Central memory CD8-positive, alpha-beta T cell (primary cell): ENCODE results near the gene AMBRA1.
"Not testable (repeated sequence)": the region's sequence is repeated elsewhere in the genome, so short reads cannot be mapped to it uniquely, and the experiment has no call there.

Experiments used
- ATAC-seq: fragments of 150-1000 bp; cut with Tn5 transposase; replicated peaks from 2 replicates; pipeline ENCODE4 v1.10.0; 2022; ENCODE audit warnings: mild to moderate bottlenecking, moderate FRiP score, moderate number of reproducible peaks; ENCODE audit not compliant: poor library complexity, severe bottlenecking; ENCODE audit errors: extremely low read depth
- DNase-seq, 2 donors: peaks; one replicate each; pipeline ENCODE4 v3.0.0; 2021; ENCODE audit warnings: low spot score in 2 of 2
- H3K27ac Mint-ChIP-seq: one replicate; pipeline ENCODE4 v1.8.0; 2022; ENCODE audit warnings: low read depth, mild to moderate bottlenecking, moderate library complexity, mixed read lengths
- H3K27me3 Mint-ChIP-seq: one replicate; pipeline ENCODE4 v1.8.0; 2022; ENCODE audit warnings: mixed read lengths
- H3K36me3 Mint-ChIP-seq: one replicate; pipeline ENCODE4 v1.8.0; 2022; ENCODE audit warnings: mild to moderate bottlenecking, moderate library complexity, mixed read lengths; ENCODE audit not compliant: insufficient read depth
- H3K4me1 Mint-ChIP-seq: one replicate; pipeline ENCODE4 v1.8.0; 2022; ENCODE audit warnings: mixed read lengths
- H3K4me3 Mint-ChIP-seq: one replicate; pipeline ENCODE4 v1.8.0; 2022; ENCODE audit warnings: mild to moderate bottlenecking, moderate library complexity, mixed read lengths
- H3K9me3 Mint-ChIP-seq: one replicate; pipeline ENCODE4 v1.8.0; 2022; ENCODE audit warnings: mixed read lengths

The AMBRA1 gene

GRCh38 chr11:46583513-46583912 lies 10.3 kb downstream of the AMBRA1 start:
- H3K9me3 Mint-ChIP-seq: not testable (repeated sequence)

GRCh38 chr11:46582588-46582987 lies 11.2 kb downstream of the AMBRA1 start:
- ATAC-seq: no peak
- H3K27ac Mint-ChIP-seq: peak overlapping the region; percentile 7
- no peaks in the 10 kb centered on the region for H3K27me3 Mint-ChIP-seq
- no peak overlapping the region for H3K4me3 Mint-ChIP-seq
- no peak for DNase-seq
- H3K9me3 Mint-ChIP-seq: no peaks in the 10 kb centered on the region
- H3K36me3 Mint-ChIP-seq: peaks cover 9% of the 10 kb centered on the region
- peaks cover 34% of the 10 kb centered on the region for H3K4me1 Mint-ChIP-seq

More at GRCh38 chr11:46583513-46583912, 10.3 kb downstream of the AMBRA1 start:
- H3K4me1 Mint-ChIP-seq: peaks cover 40% of the 10 kb centered on the region
- H3K27me3 Mint-ChIP-seq, H3K4me3 Mint-ChIP-seq, DNase-seq, H3K36me3 Mint-ChIP-seq, ATAC-seq, H3K27ac Mint-ChIP-seq: not testable (repeated sequence)

- no peak for ATAC-seq
- Mint-ChIP-seq H3K4me1 (peaks cover 37% of the 10 kb centered on the region), H3K36me3 (peaks cover under 1% of the 10 kb centered on the region), H3K9me3 (no peaks in the 10 kb centered on the region), H3K4me3 (no peak overlapping the region), H3K27ac (peak overlapping the region; percentile 68), H3K27me3 (no peaks in the 10 kb centered on the region)
- DNase-seq: no peak
Measured at GRCh38 chr11:46577058-46577457, 16.8 kb downstream of the AMBRA1 start.

GRCh38 chr11:46574656-46575055 lies 19.2 kb downstream of the AMBRA1 start:
- ATAC-seq (no peak), DNase-seq (no peak)
- H3K4me1 Mint-ChIP-seq: peaks cover 35% of the 10 kb centered on the region
- H3K4me3 Mint-ChIP-seq: no peak overlapping the region
- H3K36me3 Mint-ChIP-seq: no peaks in the 10 kb centered on the region
- no peak overlapping the region for H3K27ac Mint-ChIP-seq
- no peaks in the 10 kb centered on the region for H3K9me3 Mint-ChIP-seq
- no peaks in the 10 kb centered on the region for H3K27me3 Mint-ChIP-seq

- Mint-ChIP-seq H3K4me1 (peaks cover 24% of the 10 kb centered on the region), H3K27ac (peak overlapping the region; percentile 25), H3K36me3 (peaks cover 2% of the 10 kb centered on the region), H3K4me3 (no peak overlapping the region), H3K9me3 (no peaks in the 10 kb centered on the region), H3K27me3 (no peaks in the 10 kb centered on the region)
- DNase-seq (no peak), ATAC-seq (peak; percentile 77)
Measured at GRCh38 chr11:46570790-46571398, 22.9 kb downstream of the AMBRA1 start.

- Mint-ChIP-seq H3K4me3 (no peak overlapping the region), H3K9me3 (no peaks in the 10 kb centered on the region), H3K27ac (no peak overlapping the region), H3K27me3 (no peaks in the 10 kb centered on the region), H3K4me1 (peaks cover 24% of the 10 kb centered on the region), H3K36me3 (peaks cover 10% of the 10 kb centered on the region)
- no peak for DNase-seq
- no peak for ATAC-seq
Measured at GRCh38 chr11:46565232-46565840, 28.5 kb downstream of the AMBRA1 start.

- DNase-seq: no peak
- Mint-ChIP-seq H3K9me3 (no peaks in the 10 kb centered on the region), H3K4me1 (peaks cover 30% of the 10 kb centered on the region), H3K27ac (no peak overlapping the region), H3K36me3 (peaks cover 13% of the 10 kb centered on the region), H3K4me3 (no peak overlapping the region), H3K27me3 (no peaks in the 10 kb centered on the region)
- ATAC-seq: no peak
Measured at GRCh38 chr11:46564459-46564858, 29.4 kb downstream of the AMBRA1 start.

- ATAC-seq (no peak), DNase-seq (no peak)
- Mint-ChIP-seq H3K27me3 (no peaks in the 10 kb centered on the region), H3K9me3 (no peaks in the 10 kb centered on the region), H3K27ac (peak overlapping the region; percentile 95), H3K36me3 (peaks cover 13% of the 10 kb centered on the region), H3K4me1 (peaks cover 41% of the 10 kb centered on the region), H3K4me3 (no peak overlapping the region)
Measured at GRCh38 chr11:46562527-46562926, 31.3 kb downstream of the AMBRA1 start.

GRCh38 chr11:46560300-46560991 lies 33.4 kb downstream of the AMBRA1 start:
- H3K27me3 Mint-ChIP-seq: no peaks in the 10 kb centered on the region
- peaks cover 13% of the 10 kb centered on the region for H3K36me3 Mint-ChIP-seq
- H3K4me1 Mint-ChIP-seq: peaks cover 56% of the 10 kb centered on the region
- H3K4me3 Mint-ChIP-seq: peak overlapping the region; percentile 88
- no peak for DNase-seq
- H3K27ac Mint-ChIP-seq: peak overlapping the region; percentile 95
- peak; percentile 66 for ATAC-seq
- no peaks in the 10 kb centered on the region for H3K9me3 Mint-ChIP-seq

GRCh38 chr11:46559815-46560214 lies 34.0 kb downstream of the AMBRA1 start:
- Mint-ChIP-seq H3K36me3 (peaks cover 14% of the 10 kb centered on the region), H3K27ac (peak overlapping the region; percentile 95), H3K9me3 (no peaks in the 10 kb centered on the region), H3K4me3 (peak overlapping the region; percentile 88), H3K27me3 (no peaks in the 10 kb centered on the region), H3K4me1 (peaks cover 62% of the 10 kb centered on the region)
- DNase-seq (no peak), ATAC-seq (peak; percentile 83)

GRCh38 chr11:46557684-46558151 lies 36.1 kb downstream of the AMBRA1 start:
- Mint-ChIP-seq H3K27me3 (no peaks in the 10 kb centered on the region), H3K9me3 (no peaks in the 10 kb centered on the region), H3K4me1 (peaks cover 76% of the 10 kb centered on the region), H3K27ac (peak overlapping the region; percentile 49), H3K36me3 (peaks cover 21% of the 10 kb centered on the region), H3K4me3 (no peak overlapping the region)
- ATAC-seq (no peak), DNase-seq (no peak)

- DNase-seq (no peak), ATAC-seq (no peak)
- Mint-ChIP-seq H3K4me3 (no peak overlapping the region), H3K4me1 (peaks cover 56% of the 10 kb centered on the region), H3K27ac (peak overlapping the region; percentile 38), H3K36me3 (peaks cover 14% of the 10 kb centered on the region), H3K27me3 (no peaks in the 10 kb centered on the region), H3K9me3 (no peaks in the 10 kb centered on the region)
Measured at GRCh38 chr11:46555267-46556054, 38.4 kb downstream of the AMBRA1 start.
